T-helper 2 cell treated with Interferon-gamma antibody and Interleukin-4, amounts not matched to agents 5 μg/mL and 100 μg/mL, for 36 hours (primary cell): ENCODE measurements around the gene C10orf62.

Experiments
- DNase-seq: peaks from one replicate; pipeline ENCODE4 v3.0.0; 2021; ENCODE audit warnings: low spot score
- H3K27ac Mint-ChIP-seq: one replicate; pipeline ENCODE4 v1.8.0; 2021; ENCODE audit warnings: mild to moderate bottlenecking, mixed read lengths
- H3K27me3 Mint-ChIP-seq: one replicate; pipeline ENCODE4 v1.8.0; 2021; ENCODE audit warnings: low read depth, mixed read lengths
- H3K36me3 Mint-ChIP-seq: one replicate; pipeline ENCODE4 v1.8.0; 2021; ENCODE audit warnings: low read depth, mixed read lengths
- H3K4me1 Mint-ChIP-seq: one replicate; pipeline ENCODE4 v1.8.0; 2021; ENCODE audit warnings: low read depth, mixed read lengths
- H3K4me3 Mint-ChIP-seq: one replicate; pipeline ENCODE4 v1.8.0; 2022; ENCODE audit warnings: mild to moderate bottlenecking, moderate library complexity, mixed read lengths
- H3K9me3 Mint-ChIP-seq: one replicate; pipeline ENCODE4 v1.8.0; 2021; ENCODE audit warnings: mixed read lengths

The C10orf62 gene

GRCh38 chr10:97589479-97589878 is at the start of gene C10orf62:
Gene C10orf62, plus strand, starts transcription at chr10:97589721. Its CDS starts 177 bp downstream, at chr10:97589898.
- H3K4me3 Mint-ChIP-seq: no peak within 1 kb of the TSS
- no peaks in the 10 kb centered on the region for H3K27me3 Mint-ChIP-seq
- H3K27ac Mint-ChIP-seq: no peak within 1 kb of the TSS
- H3K9me3 Mint-ChIP-seq: no peaks in the 10 kb centered on the region
- H3K36me3 Mint-ChIP-seq: no peaks in the 10 kb centered on the region
- no peaks in the 10 kb centered on the region for H3K4me1 Mint-ChIP-seq
- DNase-seq: no peak

- peaks cover 7% of the 10 kb centered on the region for H3K4me1 Mint-ChIP-seq
- H3K4me3 Mint-ChIP-seq: no peak overlapping the region
- no peaks in the 10 kb centered on the region for H3K36me3 Mint-ChIP-seq
- no peaks in the 10 kb centered on the region for H3K9me3 Mint-ChIP-seq
- DNase-seq: no peak
- H3K27ac Mint-ChIP-seq: no peak overlapping the region
- H3K27me3 Mint-ChIP-seq: no peaks in the 10 kb centered on the region
Measured at GRCh38 chr10:97540669-97541500, 48.6 kb upstream of the C10orf62 start.

GRCh38 chr10:97542169-97543024 is 47.1 kb upstream of the C10orf62 start:
- Mint-ChIP-seq H3K4me3 (no peak overlapping the region), H3K27ac (no peak overlapping the region)

GRCh38 chr10:97543025-97543546 is 46.4 kb upstream of the C10orf62 start:
- Mint-ChIP-seq H3K4me3 (no peak overlapping the region), H3K36me3 (no peaks in the 10 kb centered on the region), H3K9me3 (no peaks in the 10 kb centered on the region), H3K27ac (no peak overlapping the region), H3K27me3 (no peaks in the 10 kb centered on the region), H3K4me1 (peaks cover 7% of the 10 kb centered on the region)
- peak; percentile 71 for DNase-seq

More at GRCh38 chr10:97542169-97543024, 47.1 kb upstream of the C10orf62 start:
- DNase-seq: peak; percentile 46
- H3K9me3 Mint-ChIP-seq: no peaks in the 10 kb centered on the region
- peaks cover 7% of the 10 kb centered on the region for H3K4me1 Mint-ChIP-seq
- H3K36me3 Mint-ChIP-seq: no peaks in the 10 kb centered on the region
- H3K27me3 Mint-ChIP-seq: no peaks in the 10 kb centered on the region

- DNase-seq: no peak
- peaks cover 7% of the 10 kb centered on the region for H3K4me1 Mint-ChIP-seq
- no peaks in the 10 kb centered on the region for H3K36me3 Mint-ChIP-seq
- no peak overlapping the region for H3K4me3 Mint-ChIP-seq
- no peak overlapping the region for H3K27ac Mint-ChIP-seq
- H3K9me3 Mint-ChIP-seq: no peaks in the 10 kb centered on the region
- H3K27me3 Mint-ChIP-seq: no peaks in the 10 kb centered on the region
Measured at GRCh38 chr10:97546456-97547270, 42.9 kb upstream of the C10orf62 start.

GRCh38 chr10:97547271-97547600 is 42.3 kb upstream of the C10orf62 start:
- Mint-ChIP-seq H3K9me3 (no peaks in the 10 kb centered on the region), H3K36me3 (no peaks in the 10 kb centered on the region), H3K4me1 (peaks cover 7% of the 10 kb centered on the region), H3K27me3 (no peaks in the 10 kb centered on the region), H3K4me3 (no peak overlapping the region), H3K27ac (no peak overlapping the region)
- no peak for DNase-seq

- Mint-ChIP-seq H3K27ac (no peak overlapping the region), H3K27me3 (no peaks in the 10 kb centered on the region), H3K4me1 (peaks cover 5% of the 10 kb centered on the region), H3K36me3 (no peaks in the 10 kb centered on the region), H3K9me3 (no peaks in the 10 kb centered on the region), H3K4me3 (no peak overlapping the region)
- no peak for DNase-seq
Measured at GRCh38 chr10:97547962-97548361, 41.6 kb upstream of the C10orf62 start.

GRCh38 chr10:97548828-97549455 is 40.6 kb upstream of the C10orf62 start:
- H3K9me3 Mint-ChIP-seq: no peaks in the 10 kb centered on the region
- no peaks in the 10 kb centered on the region for H3K36me3 Mint-ChIP-seq
- no peaks in the 10 kb centered on the region for H3K27me3 Mint-ChIP-seq
- no peak overlapping the region for H3K27ac Mint-ChIP-seq
- H3K4me1 Mint-ChIP-seq: no peaks in the 10 kb centered on the region
- no peak overlapping the region for H3K4me3 Mint-ChIP-seq
- no peak for DNase-seq

- Mint-ChIP-seq H3K9me3 (no peaks in the 10 kb centered on the region), H3K27me3 (no peaks in the 10 kb centered on the region), H3K27ac (no peak overlapping the region), H3K36me3 (no peaks in the 10 kb centered on the region), H3K4me1 (no peaks in the 10 kb centered on the region), H3K4me3 (no peak overlapping the region)
- no peak for DNase-seq
Measured at GRCh38 chr10:97549587-97550322, 39.8 kb upstream of the C10orf62 start.

- no peak overlapping the region for H3K4me3 Mint-ChIP-seq
- no peaks in the 10 kb centered on the region for H3K9me3 Mint-ChIP-seq
- H3K4me1 Mint-ChIP-seq: no peaks in the 10 kb centered on the region
- H3K27ac Mint-ChIP-seq: no peak overlapping the region
- no peak for DNase-seq
- H3K36me3 Mint-ChIP-seq: no peaks in the 10 kb centered on the region
- H3K27me3 Mint-ChIP-seq: no peaks in the 10 kb centered on the region
Measured at GRCh38 chr10:97550336-97551149, 39.0 kb upstream of the C10orf62 start.

- H3K4me3 Mint-ChIP-seq: no peak overlapping the region
- no peak for DNase-seq
- no peaks in the 10 kb centered on the region for H3K27me3 Mint-ChIP-seq
- H3K9me3 Mint-ChIP-seq: no peaks in the 10 kb centered on the region
- H3K27ac Mint-ChIP-seq: no peak overlapping the region
- no peaks in the 10 kb centered on the region for H3K36me3 Mint-ChIP-seq
- H3K4me1 Mint-ChIP-seq: no peaks in the 10 kb centered on the region
Measured at GRCh38 chr10:97551271-97551670, 38.2 kb upstream of the C10orf62 start.

GRCh38 chr10:97553575-97554031 is 35.9 kb upstream of the C10orf62 start:
- Mint-ChIP-seq H3K4me1 (no peaks in the 10 kb centered on the region), H3K27me3 (no peaks in the 10 kb centered on the region)
- peak; percentile 40 for DNase-seq

More at GRCh38 chr10:97553575-97554031, 35.9 kb upstream of the C10orf62 start:
- H3K4me3 Mint-ChIP-seq: no peak overlapping the region
- H3K27ac Mint-ChIP-seq: no peak overlapping the region
- H3K36me3 Mint-ChIP-seq: no peaks in the 10 kb centered on the region
- no peaks in the 10 kb centered on the region for H3K9me3 Mint-ChIP-seq
